PC-3 (cell line): ENCODE results near the gene RGS11. TPM values are rescaled to one million over a fixed set of nuclear protein-coding genes. Genes with fewer than 3 reads are reported as not detected.

ENCODE experiments used
- ATAC-seq: fragments of 200-7000 bp; cut with Tn5 transposase; 2 replicates; pipeline ENCODE4 v1.9.1; 2020; ENCODE audit warnings: mild to moderate bottlenecking, moderate library complexity
- BruUV-seq: library from RNA; stranded (reverse); fragments of 400-500 nt; replicated peaks from 2 replicates; lab custom pipeline; 2021; lab: Mats Ljungman, UMichigan
- CTCF ChIA-PET: fragments of 300-600 bp; sonication (Branson Sonifier 250); formaldehyde crosslinking; loops from one replicate; lab custom pipeline; 2022; ENCODE audit warnings: antibody characterized with exemption; lab: Charles Lee
- POLR2A ChIA-PET: fragments of 300-600 bp; sonication (Branson Sonifier 250); formaldehyde crosslinking; loops from one replicate; lab custom pipeline; 2022; ENCODE audit warnings: antibody characterized with exemption; ENCODE audit not compliant: unreplicated experiment; lab: Charles Lee
- DNase-seq: peaks from one replicate; pipeline ENCODE4 v3.0.0-alpha.2; 2015
- H2AFZ ChIP-seq: fragments of 300-600 bp; sonication (generic); 2 replicates; pipeline ENCODE4 v1.6.0; 2016; ENCODE audit warnings: antibody characterized with exemption, low read length
- H3F3A ChIP-seq: fragments of 300-600 bp; sonication (generic); one replicate; pipeline ENCODE4 v1.6.0; 2017; ENCODE audit warnings: antibody characterized with exemption, low read length, control low read depth, mild to moderate bottlenecking; ENCODE audit not compliant: unreplicated experiment
- H3K27ac ChIP-seq: fragments of 300-600 bp; sonication (generic); 2 replicates; pipeline ENCODE4 v1.5.1; 2016; ENCODE audit warnings: mild to moderate bottlenecking, low read length
- H3K27me3 ChIP-seq: fragments of 300-600 bp; sonication (generic); 2 replicates; pipeline ENCODE4 v1.6.1; 2016; ENCODE audit warnings: low read length, mixed read lengths
- H3K36me3 ChIP-seq: fragments of 300-600 bp; sonication (generic); 2 replicates; pipeline ENCODE4 v1.6.1; 2016; ENCODE audit warnings: low read depth, mixed run types, low read length, mixed read lengths
- H3K4me1 ChIP-seq: fragments of 300-600 bp; sonication (generic); 2 replicates; pipeline ENCODE4 v1.5.1; 2016; ENCODE audit warnings: low read length; ENCODE audit not compliant: insufficient read depth
- H3K4me2 ChIP-seq: fragments of 300-600 bp; sonication (generic); 2 replicates; pipeline ENCODE4 v1.6.0; 2016; ENCODE audit warnings: low read length
- H3K4me3 ChIP-seq: fragments of 300-600 bp; sonication (generic); 2 replicates; pipeline ENCODE4 v1.5.1; 2016; ENCODE audit warnings: mild to moderate bottlenecking, low read length, mixed read lengths
- H3K79me2 ChIP-seq: fragments of 300-600 bp; sonication (generic); 2 replicates; pipeline ENCODE4 v1.6.1; 2017; ENCODE audit warnings: low read length, mixed read lengths
- H3K9ac ChIP-seq: fragments of 300-600 bp; sonication (generic); 2 replicates; pipeline ENCODE4 v1.6.0; 2016; ENCODE audit warnings: mild to moderate bottlenecking, low read length
- H3K9me2 ChIP-seq: fragments of 300-600 bp; sonication (generic); replicated peaks from 2 replicates; pipeline ENCODE4 v1.6.1; 2016; ENCODE audit warnings: mixed run types, low read length, mixed read lengths
- H3K9me3 ChIP-seq: fragments of 300-600 bp; sonication (generic); 2 replicates; pipeline ENCODE4 v1.6.1; 2016; ENCODE audit warnings: low read length, mixed read lengths
- H4K20me1 ChIP-seq: fragments of 300-600 bp; sonication (generic); 2 replicates; pipeline ENCODE4 v1.6.1; 2016; ENCODE audit warnings: low read length, mixed read lengths
- EZH2 ChIP-seq: fragments of 300-600 bp; sonication (generic); IDR thresholded peaks from one replicate; pipeline ENCODE4 v1.6.1; 2017; ENCODE audit warnings: antibody characterized with exemption, mild to moderate bottlenecking, low read length; ENCODE audit not compliant: unreplicated experiment
- EZH2phosphoT487 ChIP-seq: fragments of 300-600 bp; sonication (generic); IDR thresholded peaks from 2 replicates; pipeline ENCODE4 v1.6.1; 2018; ENCODE audit warnings: mild to moderate bottlenecking, antibody characterized with exemption, low read length, borderline replicate concordance
- intact Hi-C: fragments of 100-400 bp; cut with micrococcal nuclease; formaldehyde crosslinking; loops from 2 replicates; pipeline ENCODE4 v1.9.0; 2023
- total RNA-seq: library from RNA; depleted of rRNA; stranded (reverse); fragments of >200 nt; gene quantifications from 2 replicates; pipeline ENCODE4 v1.2.3, GENCODE V29; 2014
- TF ChIP-seq, protein P1 (sequence below): fragments of 300-600 bp; sonication (generic); conservative IDR thresholded peaks from 2 replicates; pipeline ENCODE4 v1.5.1; 2017; ENCODE audit warnings: antibody characterized with exemption, low read depth, mild to moderate bottlenecking, low read length

The RGS11 gene
- total RNA-seq, 1 experiment from 2014 or later: 1.2 TPM

DNA sequence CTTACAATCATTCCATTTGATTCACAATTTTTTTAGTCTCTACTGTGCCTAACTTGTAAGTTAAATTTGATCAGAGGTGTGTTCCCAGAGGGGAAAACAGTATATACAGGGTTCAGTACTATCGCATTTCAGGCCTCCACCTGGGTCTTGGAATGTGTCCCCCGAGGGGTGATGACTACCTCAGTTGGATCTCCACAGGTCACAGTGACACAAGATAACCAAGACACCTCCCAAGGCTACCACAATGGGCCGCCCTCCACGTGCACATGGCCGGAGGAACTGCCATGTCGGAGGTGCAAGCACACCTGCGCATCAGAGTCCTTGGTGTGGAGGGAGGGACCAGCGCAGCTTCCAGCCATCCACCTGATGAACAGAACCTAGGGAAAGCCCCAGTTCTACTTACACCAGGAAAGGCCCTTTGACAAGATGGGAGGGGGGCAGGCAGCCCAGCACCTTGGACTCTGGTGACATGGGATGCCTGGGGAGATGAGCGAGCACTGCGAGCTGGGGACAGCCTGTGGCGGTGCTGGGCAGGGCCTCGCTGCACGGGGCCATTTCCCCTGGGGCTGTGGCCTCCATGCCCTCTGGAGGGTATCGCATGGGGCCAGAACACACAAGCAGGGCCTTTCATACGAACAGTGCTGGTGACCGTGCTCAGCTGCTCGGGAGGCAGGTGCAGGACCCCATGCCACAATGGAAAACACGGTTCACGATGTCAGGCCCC lies 41.2 kb upstream of the RGS11 start:
- Histone ChIP-seq H3K4me1 (no peaks in the 10 kb centered on the region), H2AFZ (no peak overlapping the region), H3K79me2 (peaks cover 17% of the 10 kb centered on the region), H3K9me2 (no peaks in the 10 kb centered on the region), H3K9ac (no peak overlapping the region), H3K4me2 (no peak overlapping the region), H3F3A (no peaks in the 10 kb centered on the region), H3K36me3 (no peaks in the 10 kb centered on the region), H3K4me3 (no peak overlapping the region), H3K27ac (no peak overlapping the region), H3K27me3 (no peaks in the 10 kb centered on the region), H3K9me3 (no peaks in the 10 kb centered on the region), H4K20me1 (no peaks in the 10 kb centered on the region)
- no peak for TF ChIP-seq EZH2phosphoT487
- TF ChIP-seq, protein P1, sequence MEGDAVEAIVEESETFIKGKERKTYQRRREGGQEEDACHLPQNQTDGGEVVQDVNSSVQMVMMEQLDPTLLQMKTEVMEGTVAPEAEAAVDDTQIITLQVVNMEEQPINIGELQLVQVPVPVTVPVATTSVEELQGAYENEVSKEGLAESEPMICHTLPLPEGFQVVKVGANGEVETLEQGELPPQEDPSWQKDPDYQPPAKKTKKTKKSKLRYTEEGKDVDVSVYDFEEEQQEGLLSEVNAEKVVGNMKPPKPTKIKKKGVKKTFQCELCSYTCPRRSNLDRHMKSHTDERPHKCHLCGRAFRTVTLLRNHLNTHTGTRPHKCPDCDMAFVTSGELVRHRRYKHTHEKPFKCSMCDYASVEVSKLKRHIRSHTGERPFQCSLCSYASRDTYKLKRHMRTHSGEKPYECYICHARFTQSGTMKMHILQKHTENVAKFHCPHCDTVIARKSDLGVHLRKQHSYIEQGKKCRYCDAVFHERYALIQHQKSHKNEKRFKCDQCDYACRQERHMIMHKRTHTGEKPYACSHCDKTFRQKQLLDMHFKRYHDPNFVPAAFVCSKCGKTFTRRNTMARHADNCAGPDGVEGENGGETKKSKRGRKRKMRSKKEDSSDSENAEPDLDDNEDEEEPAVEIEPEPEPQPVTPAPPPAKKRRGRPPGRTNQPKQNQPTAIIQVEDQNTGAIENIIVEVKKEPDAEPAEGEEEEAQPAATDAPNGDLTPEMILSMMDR: no peak
- no peak for TF ChIP-seq EZH2
- DNase-seq: no peak
- intact Hi-C loops: no loop called here
- ChIA-PET CTCF (no interaction called here), POLR2A (no interaction called here)
- no TSS peak for BruUV-seq
- no peak for ATAC-seq

GRCh38 chr16:314795-315299 lies 39.1 kb upstream of the RGS11 start:
- no peaks in the 10 kb centered on the region for H3K4me1 ChIP-seq
- POLR2A ChIA-PET: no interaction called here
- DNase-seq: no peak
- intact Hi-C loops: no loop called here
- no peak for ATAC-seq
- no peak overlapping the region for H3K4me2 ChIP-seq
- no peaks in the 10 kb centered on the region for H3K27me3 ChIP-seq
- CTCF ChIA-PET: no interaction called here
- TF ChIP-seq, protein P1: no peak
- no peak for TF ChIP-seq EZH2phosphoT487
- TF ChIP-seq EZH2: no peak
- H2AFZ ChIP-seq: no peak overlapping the region
- H4K20me1 ChIP-seq: no peaks in the 10 kb centered on the region
- H3K9me2 ChIP-seq: no peaks in the 10 kb centered on the region
- H3K9me3 ChIP-seq: no peaks in the 10 kb centered on the region
- H3K36me3 ChIP-seq: no peaks in the 10 kb centered on the region
- H3K27ac ChIP-seq: no peak overlapping the region
- BruUV-seq: no TSS peak
- H3K4me3 ChIP-seq: no peak overlapping the region
- H3K9ac ChIP-seq: no peak overlapping the region
- peaks cover 8% of the 10 kb centered on the region; the same call in 1 of the 2 replicates for H3K79me2 ChIP-seq
- H3F3A ChIP-seq: no peaks in the 10 kb centered on the region

GRCh38 chr16:314351-314750 lies 38.6 kb upstream of the RGS11 start:
- CTCF ChIA-PET: no interaction called here
- Histone ChIP-seq H3F3A (no peaks in the 10 kb centered on the region), H3K4me3 (no peak overlapping the region), H3K9me3 (no peaks in the 10 kb centered on the region), H3K27ac (no peak overlapping the region), H3K9ac (no peak overlapping the region), H3K36me3 (no peaks in the 10 kb centered on the region), H3K4me2 (no peak overlapping the region), H2AFZ (no peak overlapping the region), H3K79me2 (peaks cover 8% of the 10 kb centered on the region; the same call in 1 of the 2 replicates), H3K4me1 (no peaks in the 10 kb centered on the region), H3K9me2 (no peaks in the 10 kb centered on the region), H3K27me3 (no peaks in the 10 kb centered on the region), H4K20me1 (no peaks in the 10 kb centered on the region)
- no TSS peak for BruUV-seq
- POLR2A ChIA-PET: no interaction called here
- no peak for TF ChIP-seq EZH2phosphoT487
- no peak for TF ChIP-seq EZH2
- TF ChIP-seq, protein P1: no peak
- DNase-seq: no peak
- no peak for ATAC-seq
- intact Hi-C loops: no loop called here
